GM19238 (cell line): Measurements from ENCODE around the gene EPB42.

Source experiments
- DNase-seq: peaks from one replicate; pipeline ENCODE4 v3.0.0; 2011; ENCODE audit warnings: low spot score; ENCODE audit not compliant: insufficient read length

EPB42 gene

DNA sequence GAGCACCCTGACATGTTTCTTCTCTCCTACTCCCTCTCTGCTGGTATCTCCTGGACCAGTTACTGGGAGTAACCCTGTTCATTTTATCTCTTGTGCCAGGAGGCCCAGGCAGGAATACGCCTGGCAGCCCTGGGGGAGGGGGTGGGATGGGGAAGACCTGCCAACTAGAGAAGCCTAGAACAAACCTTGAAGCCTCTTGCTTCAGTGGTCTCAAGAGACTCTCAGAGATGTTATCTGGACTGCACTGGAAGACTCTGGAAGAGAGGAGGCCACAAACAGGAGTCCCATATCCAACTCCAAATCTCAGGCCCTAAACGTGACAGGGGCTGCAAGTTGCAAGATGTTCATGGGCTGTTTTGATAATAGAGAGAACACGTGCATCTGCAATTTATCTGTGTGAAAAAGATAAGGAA is at the start of gene EPB42:
Gene EPB42 (minus strand): TSS at position 28 of the 413 bp plus-strand sequence. CDS start 193 bp downstream, outside the sequence.
- DNase-seq: no peak

DNA sequence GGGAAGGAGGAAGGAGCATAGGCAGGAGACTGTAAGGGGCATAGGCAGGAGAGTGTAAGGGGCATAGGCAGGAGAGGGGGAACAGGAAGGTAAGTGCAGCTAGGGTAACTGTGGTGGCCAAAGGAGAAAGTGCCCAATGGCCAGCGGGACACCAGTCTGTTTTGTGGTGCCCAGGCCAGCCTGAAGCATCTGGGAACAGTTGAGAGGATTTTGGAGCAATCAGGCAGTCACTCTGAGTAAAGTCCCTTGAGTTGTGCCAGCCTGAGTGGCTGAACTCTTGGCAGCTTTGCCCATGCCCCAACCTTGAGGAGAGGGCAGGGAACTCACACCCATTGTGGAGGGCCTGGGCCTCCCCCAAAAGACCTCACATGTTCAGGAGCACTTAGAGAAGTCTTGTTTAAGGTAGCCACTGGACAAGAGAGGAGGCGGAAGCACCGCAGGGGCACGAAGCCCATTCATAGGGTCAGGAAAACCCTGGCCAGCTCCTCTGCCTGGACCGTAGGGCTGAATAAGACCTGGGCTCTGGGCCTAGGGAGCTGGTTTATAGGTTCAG is 49.4 kb upstream of the EPB42 start:
- no peak for DNase-seq

DNA sequence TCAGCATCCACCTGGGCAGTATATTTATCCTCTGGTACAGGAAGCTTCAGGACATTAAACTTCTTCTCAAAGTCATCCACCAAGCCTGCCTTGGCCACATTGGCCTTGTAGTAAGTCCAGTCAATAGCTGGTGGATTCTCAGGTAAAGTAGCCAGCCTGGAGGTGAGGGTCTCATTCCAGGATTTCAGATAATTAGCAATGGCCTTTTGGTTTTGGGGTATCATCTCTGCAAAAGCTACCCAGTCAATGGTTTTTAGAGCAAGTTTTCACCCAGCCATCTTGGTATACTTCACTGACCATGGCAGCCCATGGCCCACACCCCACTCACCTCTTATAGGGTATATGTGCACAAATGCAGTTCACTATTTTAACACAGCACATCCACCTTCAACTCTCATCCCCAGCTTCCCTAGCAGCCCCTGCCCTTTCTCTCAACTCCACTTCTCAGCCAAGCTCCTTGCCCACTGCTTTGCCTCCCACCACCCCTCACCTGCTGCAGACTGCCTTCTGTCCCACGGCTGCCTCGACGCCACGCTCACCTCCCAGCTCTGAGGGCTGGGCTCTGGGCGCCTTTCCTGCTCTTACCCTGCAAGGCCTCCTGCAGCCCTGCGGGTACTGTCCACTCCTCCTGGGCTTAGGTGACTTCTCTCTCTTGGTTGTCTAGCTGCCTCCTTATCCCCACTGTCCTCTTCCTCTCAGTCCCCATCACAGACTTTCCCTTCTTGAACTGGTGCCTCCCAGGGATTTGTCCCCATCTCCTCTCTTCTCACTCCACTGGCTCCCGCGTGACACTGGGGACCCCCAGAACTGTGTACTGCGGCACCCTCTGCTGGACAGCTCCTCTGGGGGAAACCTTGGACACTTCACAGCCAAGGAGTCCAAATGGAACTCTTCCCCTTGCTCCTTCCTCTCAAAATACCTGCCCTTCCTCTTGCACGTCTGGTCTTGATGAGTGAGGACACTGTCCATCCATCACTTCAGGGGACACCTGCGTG is 47.6 kb upstream of the EPB42 start:
- DNase-seq: no peak

DNA sequence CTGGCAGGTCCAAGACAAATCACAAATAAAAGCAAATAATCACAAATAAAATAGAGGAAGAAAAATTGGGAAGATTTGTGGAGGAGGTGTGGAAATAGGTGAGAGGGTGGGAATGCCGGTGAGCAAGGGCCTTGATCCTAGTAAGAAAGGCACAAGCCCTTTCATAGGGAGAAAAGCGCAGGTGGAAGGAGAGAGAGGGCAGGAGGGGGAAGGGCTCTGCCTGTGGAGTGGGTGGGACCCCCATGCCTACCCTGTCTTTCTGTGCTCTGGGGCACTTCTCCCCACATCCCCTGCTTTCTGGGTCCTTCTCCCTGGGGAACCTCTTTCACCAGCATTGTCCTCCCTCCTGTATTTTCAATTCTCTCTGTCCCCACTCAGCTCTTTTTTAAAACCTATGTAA is 46.6 kb upstream of the EPB42 start:
- no peak for DNase-seq

DNA sequence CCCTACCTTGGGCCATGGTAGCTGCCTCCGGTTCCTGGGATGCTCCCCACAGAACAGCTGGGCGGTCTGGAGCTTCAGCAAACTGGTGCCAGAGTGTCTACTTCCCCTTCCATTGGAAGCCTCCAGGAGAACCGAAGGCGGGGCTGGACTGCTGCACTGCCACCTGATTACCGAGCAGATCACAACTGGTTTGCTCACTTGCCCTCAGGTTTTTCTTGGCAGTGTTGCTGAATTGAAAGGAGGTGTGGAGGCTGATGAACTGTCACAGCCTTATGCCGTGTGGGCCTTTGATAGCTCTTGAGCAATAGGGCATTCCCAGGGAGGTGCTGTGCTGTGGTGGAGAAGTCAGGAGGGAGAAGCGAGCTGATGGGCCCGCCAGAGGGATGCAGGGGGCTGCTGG is 46.0 kb upstream of the EPB42 start, which contains the start of gene TGM5:
Gene TGM5 (minus strand): TSS at position 95 of the 400 bp plus-strand sequence. CDS start 79 bp downstream, at position 16.
- DNase-seq: no peak

DNA sequence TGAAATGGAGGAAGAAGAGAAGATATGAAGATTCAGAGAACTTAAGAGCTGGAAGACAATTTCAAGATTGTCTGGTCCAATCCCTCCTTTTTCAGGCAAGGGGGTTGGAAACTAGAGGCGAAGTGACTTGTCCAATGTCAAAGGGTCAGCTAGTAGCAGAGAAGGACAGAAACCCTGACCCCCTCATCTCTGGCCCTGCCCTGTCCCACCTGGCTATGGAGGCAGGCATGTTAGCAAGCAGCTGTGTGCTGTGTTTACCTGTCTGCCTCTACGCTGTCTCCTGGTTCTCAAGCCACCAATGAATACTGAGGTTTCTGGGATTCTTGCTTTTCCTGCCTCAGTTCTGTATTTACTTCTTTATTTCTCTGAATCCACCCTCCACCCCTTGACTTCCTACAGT is 45.6 kb upstream of the EPB42 start:
- no peak for DNase-seq

DNA sequence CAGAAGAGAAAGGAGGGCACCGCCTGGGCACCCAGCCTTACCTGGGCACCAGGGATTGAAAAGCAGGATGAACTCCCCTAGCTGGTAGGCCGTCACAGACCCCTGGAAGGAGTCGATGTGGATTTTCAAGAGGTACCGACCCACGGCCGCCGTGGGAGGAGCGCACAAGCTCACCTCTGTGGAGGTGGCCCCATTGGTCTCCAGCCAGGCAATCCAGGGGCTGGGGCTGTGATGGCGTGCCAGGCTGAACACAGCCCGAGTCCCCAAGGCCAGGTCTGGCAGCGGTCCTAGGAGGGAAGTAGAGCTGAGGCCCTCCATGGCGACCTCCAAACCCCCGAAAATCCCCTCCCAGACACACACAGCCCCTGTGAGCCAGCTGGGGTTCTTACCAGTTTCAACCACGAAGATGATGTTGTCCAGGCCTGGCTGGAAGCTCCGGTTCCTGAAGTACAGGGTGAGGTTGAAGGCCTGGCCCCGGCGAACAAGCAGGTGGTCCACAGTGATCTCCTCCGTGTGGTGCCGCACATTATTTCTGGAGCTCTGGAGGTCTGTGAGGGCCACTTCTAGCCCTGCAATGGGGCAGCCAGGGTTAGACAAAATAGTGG is 39.3 kb upstream of the EPB42 start:
- no peak for DNase-seq

DNA sequence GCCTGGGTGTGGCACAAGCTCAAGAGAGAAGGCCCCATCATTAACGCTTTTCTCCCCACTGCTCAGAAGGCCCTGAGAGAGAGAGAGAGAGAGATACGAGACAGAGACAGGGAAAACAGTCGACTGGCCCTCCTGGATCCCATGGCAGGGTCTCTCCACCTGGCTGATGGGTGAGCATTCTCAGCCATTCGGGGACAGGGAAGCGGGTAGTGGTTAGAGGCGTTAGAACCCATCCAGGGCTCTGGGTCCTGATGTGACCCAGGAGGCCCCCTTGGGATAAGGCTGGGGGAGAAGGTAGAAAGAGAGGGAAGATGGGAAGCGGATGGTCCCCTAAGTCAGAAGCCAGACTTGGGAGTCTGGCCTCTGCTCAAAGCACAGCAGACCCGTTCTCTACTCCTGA is 38.0 kb upstream of the EPB42 start:
- DNase-seq: no peak

DNA sequence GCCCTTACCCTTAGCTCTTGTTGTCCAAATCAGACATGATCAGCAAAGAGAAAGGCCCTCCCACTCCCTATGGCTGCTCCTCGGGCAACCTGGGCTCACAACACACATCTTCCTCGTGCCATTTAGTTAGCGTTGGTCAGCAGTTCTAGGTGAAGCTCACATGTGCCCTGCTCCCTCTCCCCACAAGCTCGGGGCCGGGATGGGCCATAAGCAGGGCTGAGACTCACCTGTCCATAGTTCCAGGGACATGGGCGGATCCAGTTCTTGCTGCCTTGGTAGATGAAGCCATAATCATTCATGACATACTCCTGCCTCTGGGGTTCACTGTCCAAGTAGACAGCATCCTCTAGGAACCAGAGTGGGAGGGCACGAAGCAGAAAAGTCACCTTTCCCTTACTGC is 35.5 kb upstream of the EPB42 start:
- DNase-seq: no peak

DNA sequence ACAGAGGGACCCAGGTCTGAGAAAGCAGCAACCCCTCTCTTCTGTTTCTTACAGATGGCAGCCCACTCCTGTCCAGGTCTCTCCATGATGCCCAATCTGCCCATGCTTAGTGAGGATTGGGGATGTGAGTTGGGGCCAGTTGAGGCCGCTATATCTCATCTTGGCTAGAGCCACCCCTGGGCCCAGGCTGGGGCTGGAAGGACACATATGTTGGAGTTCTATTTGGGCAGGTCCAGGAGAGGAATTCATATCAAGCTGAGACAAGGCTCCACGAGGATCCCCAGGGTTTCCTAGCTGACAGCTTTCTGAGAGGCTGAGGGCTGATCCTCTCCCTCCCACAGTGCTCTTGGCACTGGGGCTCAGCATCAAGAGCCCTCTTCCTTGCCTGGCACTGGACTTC is 34.6 kb upstream of the EPB42 start:
- DNase-seq: no peak

DNA sequence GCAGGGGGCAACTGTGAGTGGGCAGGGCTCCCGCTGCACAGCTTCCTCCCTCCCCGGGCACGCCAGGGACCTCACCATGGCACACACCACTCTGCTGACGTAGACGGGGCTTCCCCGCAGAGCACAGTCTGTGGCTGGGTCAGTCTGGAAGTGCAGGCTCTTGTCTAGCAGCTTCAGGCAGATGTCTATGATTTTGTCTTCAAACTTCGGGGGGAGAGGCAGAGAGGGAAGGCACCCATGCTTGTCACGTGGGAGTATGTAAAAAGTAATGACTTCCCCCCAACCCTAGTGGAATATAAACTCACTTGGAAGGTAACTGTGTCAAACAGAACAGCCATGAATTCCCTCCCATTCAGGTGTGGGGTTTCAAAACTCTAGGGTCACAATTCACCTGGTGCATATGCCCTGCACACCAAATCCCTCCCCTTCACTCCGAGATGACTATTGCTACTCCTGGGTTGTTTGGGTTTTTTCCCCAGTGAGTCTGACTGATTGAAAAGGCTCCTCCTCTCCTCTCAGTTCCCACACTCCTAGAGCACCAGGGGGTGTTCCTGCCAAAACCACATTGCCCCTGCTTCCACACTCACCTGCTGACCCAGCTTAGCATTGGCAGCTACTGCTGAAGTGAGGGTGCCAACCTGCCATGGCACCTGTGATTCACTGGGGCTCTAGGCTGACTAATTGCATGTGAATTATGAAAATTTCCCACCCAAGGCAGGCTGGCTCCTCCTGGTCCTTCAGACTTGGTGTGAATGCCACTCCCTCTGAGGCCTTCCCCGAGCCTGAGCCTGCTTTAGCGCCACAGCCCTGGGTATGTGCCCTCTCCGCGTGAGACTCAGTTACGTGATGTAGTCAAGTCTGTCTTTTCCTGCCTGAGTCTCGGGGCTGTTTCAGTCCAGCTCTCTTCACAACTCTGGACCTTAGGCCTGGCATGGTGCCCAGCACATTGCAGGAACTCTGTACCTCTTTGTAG is 32.9 kb upstream of the EPB42 start:
- no peak for DNase-seq

DNA sequence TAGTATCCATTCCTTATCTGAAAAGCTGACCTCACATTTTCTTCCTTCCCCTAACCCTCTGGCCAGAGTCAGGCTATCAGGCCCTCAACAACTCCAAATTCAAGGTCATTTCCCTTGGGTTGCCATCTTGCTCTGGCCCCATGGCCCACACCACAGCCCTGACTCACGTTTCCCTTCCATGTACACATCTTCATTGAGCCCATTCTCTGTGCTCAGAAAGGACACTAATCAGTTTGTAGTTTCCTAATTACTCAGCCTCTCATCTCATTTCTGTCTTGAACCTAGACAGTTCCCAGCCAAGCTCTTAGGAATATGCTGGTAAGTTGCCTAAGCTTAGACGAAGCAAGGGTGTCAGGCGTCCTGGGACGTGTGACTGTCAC is 31.0 kb upstream of the EPB42 start:
- DNase-seq: no peak

DNA sequence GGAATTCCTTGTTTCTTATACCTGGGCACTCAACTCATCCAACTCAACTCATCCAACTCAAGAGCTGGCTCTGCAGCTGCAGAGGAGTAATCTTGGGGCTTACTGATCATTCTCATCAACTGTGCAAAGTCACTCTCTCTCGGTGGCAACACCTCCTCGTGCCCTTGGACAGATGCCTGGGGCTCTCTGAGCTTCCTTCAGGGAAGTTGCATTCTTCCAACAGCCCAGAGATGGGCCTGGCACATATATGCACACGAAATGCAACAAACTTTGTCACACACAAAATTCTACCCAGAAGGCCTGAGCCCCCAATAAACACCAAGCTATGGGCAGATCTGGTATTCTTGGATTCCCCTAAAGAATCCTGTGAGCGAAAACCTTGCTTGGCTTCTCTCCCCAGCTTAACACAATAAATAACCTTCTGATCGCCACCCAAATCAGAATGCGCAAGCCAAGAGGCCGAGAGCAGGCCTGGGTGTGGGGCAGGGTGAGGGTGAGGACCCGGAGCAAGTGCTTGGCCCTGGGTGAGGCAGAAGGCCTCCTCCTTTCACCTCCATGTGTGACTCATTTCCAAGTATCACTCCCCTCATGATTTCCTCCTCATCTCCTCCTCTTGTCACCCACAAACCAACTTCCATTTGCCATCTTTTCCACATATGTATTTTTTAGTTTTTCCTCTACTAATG is 30.5 kb upstream of the EPB42 start:
- DNase-seq: no peak

DNA sequence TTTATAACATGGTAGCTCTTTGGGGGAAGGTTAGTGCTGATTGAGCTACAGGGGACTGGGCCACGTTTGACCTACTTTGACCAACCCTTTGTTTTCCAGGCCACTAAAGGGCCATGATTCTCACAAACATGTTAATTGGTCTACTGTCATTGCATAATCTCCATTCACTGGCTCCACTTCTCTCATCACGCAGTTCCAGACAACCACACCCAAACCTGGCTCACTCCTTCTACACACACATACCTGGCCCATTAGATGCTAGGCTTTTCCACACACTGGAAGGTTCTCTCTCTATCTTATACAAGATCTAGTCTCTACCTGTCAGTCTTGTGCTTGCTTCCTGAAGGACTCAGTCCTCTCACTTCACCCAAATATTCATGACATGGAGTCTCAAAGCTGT is 30.0 kb upstream of the EPB42 start:
- DNase-seq: no peak

DNA sequence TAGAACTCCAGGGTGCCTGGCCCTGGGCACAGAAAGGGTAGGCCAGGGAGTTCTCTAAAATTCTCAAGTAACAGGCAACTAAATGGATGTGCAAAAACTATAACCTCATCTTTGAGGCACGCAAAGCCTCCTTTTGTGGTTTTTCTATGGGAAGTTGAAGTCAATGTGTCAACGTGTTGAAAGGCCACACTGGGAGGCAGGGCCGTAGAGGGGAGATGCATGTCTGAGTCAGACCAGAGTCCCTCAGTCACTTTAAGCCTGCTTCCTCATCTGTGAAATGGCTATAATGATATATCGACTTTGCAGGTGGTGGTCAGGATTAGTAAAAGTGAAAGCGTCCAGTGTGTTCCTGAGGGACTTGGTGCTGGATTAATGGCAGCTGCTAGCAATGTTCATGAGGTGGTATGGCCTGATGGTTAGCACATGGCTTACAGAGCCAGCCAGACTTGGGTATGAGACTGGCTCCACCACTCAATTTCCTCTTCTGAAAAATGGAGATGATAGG is 28.9 kb upstream of the EPB42 start:
- DNase-seq: peak; percentile 58

DNA sequence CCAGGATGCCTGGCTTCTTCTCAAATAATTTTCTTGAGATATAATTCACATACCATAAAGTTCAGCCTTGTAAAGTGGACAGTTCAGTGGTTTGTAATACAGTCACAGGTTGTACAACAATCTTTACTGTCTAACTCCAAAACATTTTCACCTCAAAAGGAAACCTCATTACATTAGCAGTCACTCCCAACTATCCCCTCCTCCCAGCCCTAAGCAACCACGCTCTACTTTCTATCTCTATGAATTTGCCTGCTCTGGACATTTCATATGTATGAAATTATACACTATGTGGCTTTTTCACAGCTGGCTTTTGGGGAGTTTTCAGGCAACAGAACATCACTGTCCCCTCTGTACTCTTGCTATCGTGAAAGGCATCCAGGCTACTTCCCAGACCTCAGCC is 28.4 kb upstream of the EPB42 start:
- DNase-seq: no peak

DNA sequence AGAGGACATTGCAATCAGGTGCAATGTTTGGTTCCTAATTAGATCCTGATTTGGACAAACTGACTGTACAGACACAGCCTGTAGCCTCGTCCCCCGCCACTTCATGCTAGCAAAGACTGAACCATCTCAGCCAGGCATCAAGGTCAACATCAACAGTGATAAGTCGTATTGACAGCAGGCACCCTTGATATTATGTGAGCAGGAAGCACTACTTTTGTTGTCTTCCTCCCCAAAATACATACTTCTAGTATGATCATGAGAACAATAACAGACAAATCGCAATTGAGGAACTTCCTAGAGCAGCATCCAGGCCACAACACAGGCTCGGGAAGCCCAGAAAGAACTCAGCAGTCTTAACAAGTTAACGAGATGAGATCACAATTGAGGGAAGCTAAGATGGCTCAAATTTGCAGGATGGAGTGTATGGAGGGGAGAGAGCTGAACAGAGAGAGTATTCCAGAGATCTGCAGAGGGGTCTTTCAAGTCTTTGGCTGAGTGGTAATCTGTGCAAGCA is 25.5 kb upstream of the EPB42 start:
- no peak for DNase-seq

DNA sequence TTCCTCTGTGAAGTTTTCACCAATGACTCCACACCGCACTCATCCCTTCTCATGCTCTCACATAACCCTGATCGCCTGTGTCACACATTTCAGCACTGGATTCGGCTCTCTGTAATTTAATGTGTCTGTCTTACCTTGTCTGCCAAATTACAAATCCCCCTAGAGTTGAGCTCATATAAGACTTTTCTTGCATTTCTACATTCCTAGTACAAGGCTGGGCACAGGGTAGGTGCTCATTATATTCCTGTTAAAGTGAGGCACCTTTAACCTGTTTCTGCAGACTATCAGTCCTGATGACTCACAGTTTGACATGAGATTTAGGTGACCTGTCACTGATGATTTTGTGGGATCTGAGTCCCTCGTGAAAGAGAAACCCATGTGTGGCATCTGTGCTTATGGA is 23.3 kb upstream of the EPB42 start:
- DNase-seq: no peak

DNA sequence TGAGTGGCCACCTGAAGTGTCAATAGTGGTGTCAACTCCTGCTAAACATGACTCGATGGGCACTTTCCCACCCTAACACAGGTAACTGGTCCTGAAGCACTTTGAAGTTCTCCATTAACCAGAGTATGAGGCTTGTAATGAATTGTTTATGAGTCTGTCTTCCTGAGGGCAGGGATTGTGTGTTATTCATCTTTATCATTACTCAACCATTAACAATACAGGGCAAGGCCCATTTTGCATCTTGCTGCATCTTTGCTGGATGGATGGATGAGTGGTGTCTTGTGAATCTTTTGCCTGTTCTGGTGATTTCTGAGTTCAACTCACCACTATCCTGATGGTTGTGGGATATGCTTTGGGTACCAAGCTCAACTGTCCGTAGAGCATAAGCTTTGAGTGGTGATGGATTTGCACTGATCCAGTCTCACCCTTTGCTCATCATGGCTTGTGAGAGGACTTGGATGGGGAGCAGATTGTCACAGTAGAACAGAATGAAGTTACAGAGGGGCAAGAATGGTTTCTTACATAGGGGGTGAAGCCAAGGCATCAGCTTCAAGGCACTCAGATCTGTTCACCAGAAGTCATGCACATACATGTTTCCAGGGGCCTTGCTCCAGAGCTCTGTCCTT is 22.3 kb upstream of the EPB42 start:
- no peak for DNase-seq

DNA sequence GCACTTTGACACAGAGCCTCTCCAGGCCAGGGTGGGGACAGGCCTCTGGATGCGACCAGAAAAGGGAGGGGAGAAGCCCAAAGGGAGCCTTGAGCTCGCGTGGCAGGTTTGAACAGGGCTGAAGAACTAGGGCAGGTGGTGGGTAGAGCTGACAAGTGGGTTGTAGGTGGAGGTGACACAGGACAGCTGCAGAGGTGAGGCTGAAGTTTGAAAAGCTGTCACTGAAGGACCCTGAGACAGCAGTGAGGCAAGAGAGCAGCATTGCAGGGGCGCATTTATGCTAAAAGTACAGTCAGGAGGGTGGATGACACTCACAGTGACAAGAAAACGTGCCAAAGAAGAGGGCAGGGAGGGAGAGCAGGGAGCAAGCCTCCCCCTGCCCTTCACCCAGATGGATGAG is 21.8 kb upstream of the EPB42 start:
- no peak for DNase-seq
